Brain microvascular endothelial cell (primary cell): Measurements from ENCODE around the gene VPS13D.

Experiments
- DNase-seq: peaks from one replicate; pipeline ENCODE4 v3.0.0-alpha.2; 2020
- H3K27ac ChIP-seq: fragments of 250-450 bp; sonication (Bioruptor Pico); 2 replicates; pipeline ENCODE4 v1.5.1; 2020; ENCODE audit warnings: mild to moderate bottlenecking, moderate library complexity
- H3K27me3 ChIP-seq: fragments of 250-450 bp; sonication (Bioruptor Pico); replicated peaks from 2 replicates; pipeline ENCODE4 v1.5.1; 2020; ENCODE audit warnings: mild to moderate bottlenecking
- H3K36me3 ChIP-seq: fragments of 250-450 bp; sonication (Bioruptor Pico); replicated peaks from 2 replicates; pipeline ENCODE4 v1.5.1; 2020; ENCODE audit warnings: mild to moderate bottlenecking
- H3K4me3 ChIP-seq: 2 replicates; pipeline ENCODE4 v1.5.1; 2011; ENCODE audit warnings: low read depth, mild to moderate bottlenecking, control low read depth, low read length, moderate library complexity
- CTCF ChIP-seq: IDR thresholded peaks from 2 replicates; pipeline ENCODE4 v1.5.1; 2011; ENCODE audit warnings: low read depth, mild to moderate bottlenecking, moderate library complexity, low read length, control low read depth, inconsistent platforms; ENCODE audit errors: missing control alignments
- in situ Hi-C: cut with HindIII; loops from 2 replicates; pipeline ENCODE4 v1.10.0; 2017; ENCODE audit warnings: low sequenced_read_pairs, low pct_ligation_motif_present

Gene VPS13D

DNA sequence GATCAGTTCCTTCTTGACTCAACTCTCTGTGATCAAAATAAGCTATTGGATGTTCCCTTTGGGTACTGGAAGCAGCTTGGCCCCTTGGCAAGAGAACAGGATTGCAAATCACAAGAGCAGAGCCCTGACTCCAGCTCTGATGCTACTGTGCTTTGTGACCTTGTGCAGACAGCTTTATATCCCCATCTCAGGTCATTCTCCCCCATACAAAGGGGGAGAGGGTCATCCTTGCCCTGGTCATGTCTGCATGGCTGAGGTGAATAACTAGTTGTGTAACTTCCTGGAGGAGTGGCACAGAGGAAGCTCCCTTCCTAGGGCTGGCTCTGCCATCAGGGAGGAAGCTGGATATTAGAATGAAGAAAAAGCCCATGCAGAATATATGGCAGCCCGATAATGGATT is 245.3 kb downstream of the VPS13D start:
- H3K27ac ChIP-seq, result peak overlapping the region; percentile 99

DNA sequence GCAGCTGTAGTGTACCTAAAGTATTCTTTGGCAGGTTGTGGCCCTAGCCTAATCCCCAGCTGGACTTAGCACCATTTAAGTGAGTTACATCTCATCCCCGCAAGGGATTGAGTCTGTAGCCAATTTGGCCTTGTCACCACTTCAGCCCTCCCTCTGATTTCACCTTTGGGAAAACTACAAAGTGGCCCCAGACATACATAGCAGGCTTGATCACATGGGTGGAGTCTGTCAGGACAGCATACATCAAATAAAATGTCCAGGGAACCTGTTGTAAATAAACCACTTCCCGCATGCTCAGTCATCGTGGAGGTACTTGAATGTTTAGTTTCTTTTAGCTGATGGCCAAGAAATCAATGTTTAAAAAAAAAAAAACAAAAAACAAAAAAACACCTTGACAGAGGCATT is 245.7 kb downstream of the VPS13D start:
- TF ChIP-seq CTCF, result no peak

More for the DNA sequence above, 245.3 kb downstream of the VPS13D start:
- TF ChIP-seq CTCF, result no peak
- Histone ChIP-seq H3K4me3 (no peak overlapping the region), H3K27me3 (no peaks in the 10 kb centered on the region), H3K36me3 (peaks cover 7% of the 10 kb centered on the region)
- in situ Hi-C loops, result no loop called here
- DNase-seq, result no peak

DNA sequence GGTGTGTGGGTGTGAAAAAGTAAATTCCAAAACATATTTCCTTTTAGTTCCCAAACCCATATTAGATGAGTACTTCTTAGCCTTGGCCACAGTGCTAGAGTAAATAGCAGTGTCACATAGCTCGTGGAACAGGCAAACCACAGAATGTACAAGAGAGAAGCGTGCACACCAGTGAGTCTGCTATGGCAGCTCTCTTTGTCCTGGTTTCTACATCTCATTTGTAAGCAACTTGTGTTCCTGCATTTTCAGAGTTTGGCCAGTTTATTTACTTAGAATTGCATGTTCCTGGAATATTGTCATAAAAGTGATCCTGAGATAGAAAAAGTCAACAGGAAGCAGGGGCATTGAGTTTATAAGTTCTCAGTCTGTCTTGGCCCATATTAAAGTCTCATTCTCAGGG is 246.1 kb downstream of the VPS13D start:
- in situ Hi-C loops, result no loop called here
- DNase-seq, result peak; percentile 78
- no peaks in the 10 kb centered on the region for H3K27me3 ChIP-seq
- no peak overlapping the region for H3K4me3 ChIP-seq
- peak overlapping the region; percentile 99 for H3K27ac ChIP-seq
- no peak for TF ChIP-seq CTCF
- H3K36me3 ChIP-seq, result peaks cover 7% of the 10 kb centered on the region

More for the DNA sequence above, 245.7 kb downstream of the VPS13D start:
- Histone ChIP-seq H3K27me3 (no peaks in the 10 kb centered on the region), H3K4me3 (no peak overlapping the region), H3K36me3 (peaks cover 7% of the 10 kb centered on the region), H3K27ac (peak overlapping the region; percentile 99)
- DNase-seq, result peak; percentile 46
- in situ Hi-C loops, result no loop called here

- Histone ChIP-seq H3K36me3 (peaks cover 7% of the 10 kb centered on the region), H3K27me3 (no peaks in the 10 kb centered on the region), H3K4me3 (no peak overlapping the region), H3K27ac (peak overlapping the region; percentile 99)
- no peak for TF ChIP-seq CTCF
- in situ Hi-C loops, result no loop called here
- peak; percentile 42 for DNase-seq
Measured at GRCh38 chr1:12477314-12477713, 247.5 kb downstream of the VPS13D start.

- Histone ChIP-seq H3K27ac (peak overlapping the region; percentile 99), H3K4me3 (no peak overlapping the region), H3K27me3 (no peaks in the 10 kb centered on the region), H3K36me3 (peaks cover 7% of the 10 kb centered on the region)
- DNase-seq, result peak; percentile 100
- in situ Hi-C loops, result no loop called here
- no peak for TF ChIP-seq CTCF
Measured at GRCh38 chr1:12477936-12478611, 248.2 kb downstream of the VPS13D start.

DNA sequence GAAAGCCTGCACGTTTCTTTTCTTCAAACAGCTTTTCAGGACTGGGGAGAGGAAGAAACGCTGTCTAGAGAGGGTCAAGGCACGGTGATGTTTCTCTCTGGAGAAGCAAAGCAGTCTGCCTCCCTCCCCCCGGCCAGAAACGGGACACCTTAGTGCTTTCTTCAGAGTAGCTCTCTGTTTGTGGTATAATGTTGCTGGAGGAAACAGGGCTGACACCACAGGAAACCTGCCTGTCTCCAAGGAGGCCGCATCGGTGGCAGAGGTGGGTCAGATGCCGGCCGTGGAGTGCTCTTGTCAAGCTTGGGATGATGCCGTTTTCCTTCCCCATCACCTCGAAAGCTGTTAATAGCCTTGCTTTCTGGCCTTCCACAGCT is 248.8 kb downstream of the VPS13D start:
- H3K27ac ChIP-seq, result peak overlapping the region; percentile 99
- TF ChIP-seq CTCF, result no peak
- H3K4me3 ChIP-seq, result no peak overlapping the region
- in situ Hi-C loops, result no loop called here
- no peak for DNase-seq
- peaks cover 7% of the 10 kb centered on the region for H3K36me3 ChIP-seq
- H3K27me3 ChIP-seq, result no peaks in the 10 kb centered on the region
